Endothelial cell of umbilical vein (primary cell): Measurements from ENCODE around the gene LY6G6C.

ENCODE experiments used
- EZH2 ChIP-seq: IDR thresholded peaks from 2 replicates; pipeline ENCODE4 v1.6.1; 2012; ENCODE audit warnings: borderline replicate concordance, low read depth, mild to moderate bottlenecking, moderate library complexity, low read length, inconsistent platforms; ENCODE audit not compliant: severe bottlenecking
- JUN ChIP-seq: IDR thresholded peaks from 2 replicates; pipeline ENCODE4 v1.6.1; 2011; ENCODE audit warnings: borderline replicate concordance, low read depth; ENCODE audit not compliant: insufficient read length, insufficient read depth
- MYC ChIP-seq: IDR thresholded peaks from one replicate; pipeline ENCODE4 v1.6.1; 2011; ENCODE audit warnings: mild to moderate bottlenecking, low read depth, low read length
- POLR2A ChIP-seq: IDR thresholded peaks from 2 replicates; pipeline ENCODE4 v1.6.1; 2012; ENCODE audit warnings: low read depth, mild to moderate bottlenecking, control low read depth, low read length
- POLR2AphosphoS5 ChIP-seq: IDR thresholded peaks from 2 replicates; pipeline ENCODE4 v1.6.1; 2012; ENCODE audit warnings: low read depth, mild to moderate bottlenecking, control low read depth, low read length, moderate library complexity; ENCODE audit not compliant: insufficient read depth
- TF ChIP-seq, protein P1 (sequence below), 2 donors: IDR thresholded peaks; 1 replicate in 1 of 2; 2 replicates in 1 of 2; pipeline ENCODE4 v1.5.1; 2011; ENCODE audit warnings: low read length in 2 of 2, mild to moderate bottlenecking in 2 of 2, moderate library complexity in 2 of 2, control low read depth in 1 of 2, inconsistent platforms in 1 of 2, low read depth in 1 of 2; ENCODE audit not compliant: insufficient read depth in 1 of 2; ENCODE audit errors: extremely low read depth in 1 of 2
- TF ChIP-seq, protein P2 (sequence below): IDR thresholded peaks from 2 replicates; pipeline ENCODE4 v1.6.1; 2011; ENCODE audit not compliant: insufficient read depth, insufficient read length

DNA sequence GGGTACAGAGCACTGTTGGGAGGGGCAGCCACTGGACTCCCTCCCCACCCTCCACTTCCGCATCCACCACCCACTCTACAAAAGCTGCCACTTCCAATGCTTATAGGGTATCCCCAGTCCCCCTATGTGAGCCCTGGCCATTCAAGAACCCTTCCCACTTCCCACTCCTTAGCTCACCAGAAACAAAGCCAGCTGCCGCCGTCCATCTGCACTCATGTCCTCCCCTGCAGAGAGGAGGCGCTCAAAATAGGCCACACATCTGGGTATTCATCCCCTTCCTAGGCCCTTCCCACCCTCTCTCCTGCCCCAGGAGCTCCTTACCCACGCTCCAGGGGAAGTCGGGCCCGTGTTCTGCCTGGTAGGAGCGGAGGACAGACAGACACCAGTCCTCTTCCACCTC is 34.2 kb downstream of the LY6G6C start:
- TF ChIP-seq, protein P1, sequence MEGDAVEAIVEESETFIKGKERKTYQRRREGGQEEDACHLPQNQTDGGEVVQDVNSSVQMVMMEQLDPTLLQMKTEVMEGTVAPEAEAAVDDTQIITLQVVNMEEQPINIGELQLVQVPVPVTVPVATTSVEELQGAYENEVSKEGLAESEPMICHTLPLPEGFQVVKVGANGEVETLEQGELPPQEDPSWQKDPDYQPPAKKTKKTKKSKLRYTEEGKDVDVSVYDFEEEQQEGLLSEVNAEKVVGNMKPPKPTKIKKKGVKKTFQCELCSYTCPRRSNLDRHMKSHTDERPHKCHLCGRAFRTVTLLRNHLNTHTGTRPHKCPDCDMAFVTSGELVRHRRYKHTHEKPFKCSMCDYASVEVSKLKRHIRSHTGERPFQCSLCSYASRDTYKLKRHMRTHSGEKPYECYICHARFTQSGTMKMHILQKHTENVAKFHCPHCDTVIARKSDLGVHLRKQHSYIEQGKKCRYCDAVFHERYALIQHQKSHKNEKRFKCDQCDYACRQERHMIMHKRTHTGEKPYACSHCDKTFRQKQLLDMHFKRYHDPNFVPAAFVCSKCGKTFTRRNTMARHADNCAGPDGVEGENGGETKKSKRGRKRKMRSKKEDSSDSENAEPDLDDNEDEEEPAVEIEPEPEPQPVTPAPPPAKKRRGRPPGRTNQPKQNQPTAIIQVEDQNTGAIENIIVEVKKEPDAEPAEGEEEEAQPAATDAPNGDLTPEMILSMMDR (IDR thresholded peaks at IDR 0.05; ENCODE audit: extremely low read depth in 1 of 2, insufficient read depth in 1 of 2, low read depth in 1 of 2, low read length in 2 of 2): no peak
- no peak for TF ChIP-seq POLR2A
- no peak for TF ChIP-seq JUN
- TF ChIP-seq POLR2AphosphoS5: no peak
- TF ChIP-seq EZH2: no peak
- TF ChIP-seq, protein P2, sequence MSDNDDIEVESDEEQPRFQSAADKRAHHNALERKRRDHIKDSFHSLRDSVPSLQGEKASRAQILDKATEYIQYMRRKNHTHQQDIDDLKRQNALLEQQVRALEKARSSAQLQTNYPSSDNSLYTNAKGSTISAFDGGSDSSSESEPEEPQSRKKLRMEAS: no peak
- TF ChIP-seq MYC: no peak
